Right lobe of liver (tissue), 4 donors: ENCODE data around the gene THSD7B.

Experiments used
- CTCF ChIP-seq, 4 donors: fragments of 200-600 bp in 3 of 4; fragments of 450-650 bp in 1 of 4; IDR thresholded peaks; one replicate each; pipeline versions ENCODE4 v1.5.1 to v1.8.0; 2016 to 2022; ENCODE audit warnings: antibody characterized with exemption in 4 of 4, mild to moderate bottlenecking in 2 of 4
- POLR2A ChIP-seq: fragments of 450-650 bp; IDR thresholded peaks from one replicate; pipeline ENCODE4 v1.6.1; 2017; ENCODE audit warnings: antibody characterized with exemption, mild to moderate bottlenecking
- donor health status: DM: no; HTN: no; CAD: no.
- donor health status: DM: no; HTN: no; CAD: no.
- donor health status: DM: no; HTN: yes; CAD: no.

GRCh38 chr2:136905779-136906178 lies 140.4 kb downstream of the THSD7B start:
- TF ChIP-seq CTCF (IDR thresholded peaks at IDR 0.05) (no peak), POLR2A (no peak)
